Uterus (tissue), 4 donors: ENCODE data around the gene CDKN2C. TPM values are rescaled to one million over a fixed set of nuclear protein-coding genes. Genes with fewer than 3 reads are reported as not detected.

Experiments used
- DNase-seq, 2 donors: peaks; one replicate each; pipeline ENCODE4 v3.0.0-alpha.2; 2019 to 2020
- H3K27ac ChIP-seq, 2 donors: fragments of 200-600 bp; sonication (generic); 1 replicate in 1 of 2; 2 replicates in 1 of 2; pipeline ENCODE4 v1.5.1; 2016 to 2018
- H3K27me3 ChIP-seq, 2 donors: fragments of 200-600 bp; sonication (generic); one replicate each; pipeline ENCODE4 v1.5.1; 2018 to 2019; ENCODE audit warnings: control low read depth in 1 of 2
- H3K36me3 ChIP-seq, 2 donors: fragments of 200-600 bp; sonication (generic); one replicate each; pipeline ENCODE4 v1.5.1; 2019; ENCODE audit warnings: control low read depth in 1 of 2
- H3K4me1 ChIP-seq, 2 donors: fragments of 200-600 bp; sonication (generic); one replicate each; pipeline ENCODE4 v1.5.1; 2018 to 2019; ENCODE audit warnings: control low read depth in 1 of 2
- H3K4me3 ChIP-seq, 2 donors: fragments of 200-600 bp; sonication (generic); 1 replicate in 1 of 2; 2 replicates in 1 of 2; pipeline ENCODE4 v1.5.1; 2018 to 2019; ENCODE audit warnings: mild to moderate bottlenecking in 1 of 2
- H3K9me3 ChIP-seq, 2 donors: fragments of 200-600 bp; sonication (generic); one replicate each; pipeline ENCODE4 v1.5.1; 2019; ENCODE audit warnings: control low read depth in 1 of 2
- CTCF ChIP-seq, 4 experiments: fragments of 200-600 bp in 2 of 4; fragments of 450-650 bp in 2 of 4; sonication (generic) in 2 of 4; IDR thresholded peaks; one replicate each; pipeline ENCODE4 v1.5.1; 2016 to 2019; ENCODE audit warnings: antibody characterized with exemption in 4 of 4, mild to moderate bottlenecking in 2 of 4, moderate library complexity in 1 of 4
- POLR2A ChIP-seq, 2 donors: fragments of 450-650 bp; IDR thresholded peaks; one replicate each; pipeline ENCODE4 v1.6.1; 2016; ENCODE audit warnings: antibody characterized with exemption in 2 of 2, mild to moderate bottlenecking in 1 of 2, moderate library complexity in 1 of 2
- intact Hi-C: fragments of 100-400 bp; cut with DNase I; formaldehyde crosslinking; loops from one replicate; pipeline ENCODE4 v1.15.1; 2023; ENCODE audit warnings: low total_unique reads
- total RNA-seq, 4 donors: library from RNA; depleted of rRNA in 3 of 4; stranded (reverse); fragments of >200 nt in 3 of 4; gene quantifications; one replicate each; pipeline versions ENCODE4 v1.1.0 to v1.2.4, GENCODE V29; 2014 to 2023
- donor health status: DM: yes; HTN: yes; CAD: no.

CDKN2C gene
- total RNA-seq, 4 donors from 2014 or later, result 13.4 to 103 (median 22.2) TPM

DNA sequence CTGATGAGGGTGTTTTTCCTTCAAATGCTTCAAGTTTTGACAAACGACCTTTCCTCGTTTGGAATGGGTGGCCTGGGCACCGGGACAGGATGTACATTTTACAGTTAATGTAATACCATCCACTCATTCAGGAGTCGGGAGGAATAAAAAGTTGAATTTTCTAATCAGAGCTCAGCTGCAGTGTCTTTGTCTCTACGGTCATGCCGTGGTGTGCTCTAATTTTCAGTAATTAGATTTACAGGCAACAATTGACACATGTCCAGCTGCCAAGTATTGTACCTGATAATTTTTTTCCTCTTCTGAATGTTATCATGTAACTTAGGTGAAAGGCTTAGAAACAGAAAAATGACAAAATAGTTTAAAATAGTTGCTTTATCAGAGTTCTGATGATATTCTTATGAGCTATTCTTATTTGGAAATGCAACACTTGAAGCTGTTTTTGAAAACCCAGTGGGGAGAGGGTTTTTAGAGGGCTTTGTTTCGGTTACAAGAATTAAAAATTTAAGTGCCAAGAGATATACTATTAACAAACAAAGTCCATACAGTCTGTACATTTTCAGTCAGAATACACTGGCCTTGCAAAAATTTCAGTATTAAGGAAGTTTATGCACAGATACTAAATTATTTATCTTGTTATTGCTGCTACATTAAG is 1.0 kb downstream of the CDKN2C start:
- Histone ChIP-seq H3K36me3 (no peaks in the 10 kb centered on the region), H3K9me3 (no peaks in the 10 kb centered on the region), H3K27ac (peak overlapping the region; percentile 99), H3K27me3 (peaks cover 0 to 4% of the 10 kb centered on the region in 2 donors), H3K4me3 (peak overlapping the region; percentile 63 to 80), H3K4me1 (no peaks in the 10 kb centered on the region)
- TF ChIP-seq CTCF (IDR thresholded peaks at IDR 0.05), result no peak
- no peak for TF ChIP-seq POLR2A (IDR thresholded peaks at IDR 0.05)
- intact Hi-C loops, result no loop called here
- no peak for DNase-seq

DNA sequence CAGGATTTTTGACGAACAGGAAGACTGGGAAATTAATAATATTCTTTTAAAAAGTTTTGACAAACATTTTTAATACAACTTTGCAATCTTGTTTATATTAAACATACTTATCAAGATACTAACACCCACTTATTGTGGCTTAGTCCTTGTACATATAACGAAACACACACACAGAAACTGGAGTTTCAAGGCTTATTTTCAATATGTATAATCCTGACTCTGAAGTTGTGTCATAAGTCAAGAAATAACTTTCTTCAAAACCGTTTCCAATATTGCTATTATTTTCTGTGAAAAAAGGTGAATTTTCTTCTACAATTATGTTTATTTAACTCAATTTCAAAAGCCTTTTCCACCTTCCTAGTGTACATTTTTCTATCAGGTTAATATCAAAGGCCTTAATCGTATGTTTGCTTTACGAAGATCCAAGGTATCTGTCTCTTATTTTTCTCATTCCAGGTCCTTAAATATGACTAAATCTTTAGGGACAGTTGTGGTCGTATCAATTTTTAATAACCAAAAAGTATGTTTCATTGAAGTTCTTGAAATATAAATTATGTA is 1.8 kb downstream of the CDKN2C start:
- H3K9me3 ChIP-seq, result no peaks in the 10 kb centered on the region
- no peaks in the 10 kb centered on the region for H3K36me3 ChIP-seq
- H3K4me1 ChIP-seq, result no peaks in the 10 kb centered on the region
- intact Hi-C loops, result no loop called here
- peaks cover 0 to 4% of the 10 kb centered on the region in 2 donors for H3K27me3 ChIP-seq
- peak overlapping the region; percentile 63 to 80 for H3K4me3 ChIP-seq
- H3K27ac ChIP-seq, result peak overlapping the region; percentile 20 to 99
- TF ChIP-seq CTCF (IDR thresholded peaks at IDR 0.05) (no peak), POLR2A (IDR thresholded peaks at IDR 0.05) (no peak)
- no peak for DNase-seq

GRCh38 chr1:50972766-50973165 is 2.7 kb downstream of the CDKN2C start:
- Histone ChIP-seq H3K4me1 (no peaks in the 10 kb centered on the region), H3K4me3 (no peak overlapping the region), H3K9me3 (no peaks in the 10 kb centered on the region), H3K36me3 (no peaks in the 10 kb centered on the region), H3K27ac (peak overlapping the region; percentile 9 to 99), H3K27me3 (peaks cover 0 to 4% of the 10 kb centered on the region in 2 donors)
- TF ChIP-seq POLR2A (IDR thresholded peaks at IDR 0.05) (no peak), CTCF (IDR thresholded peaks at IDR 0.05) (no peak)
- no peak for DNase-seq
- intact Hi-C loops, result no loop called here

GRCh38 chr1:50973255-50973654 is 3.2 kb downstream of the CDKN2C start:
- no peak overlapping the region for H3K4me3 ChIP-seq
- H3K27ac ChIP-seq, result peak overlapping the region; percentile 14 to 99

More at GRCh38 chr1:50973255-50973654, 3.2 kb downstream of the CDKN2C start:
- DNase-seq, result no peak
- intact Hi-C loops, result no loop called here
- H3K4me1 ChIP-seq, result no peaks in the 10 kb centered on the region
- peaks cover 0 to 4% of the 10 kb centered on the region in 2 donors for H3K27me3 ChIP-seq
- H3K9me3 ChIP-seq, result no peaks in the 10 kb centered on the region
- TF ChIP-seq POLR2A (IDR thresholded peaks at IDR 0.05) (no peak), CTCF (IDR thresholded peaks at IDR 0.05) (no peak)
- no peaks in the 10 kb centered on the region for H3K36me3 ChIP-seq
